SK-N-SH treated with all-trans-retinoic acid at 6 μM for 48 hours (cell line): ENCODE results near the gene BAG5.
A peak's percentile ranks its signal among the peaks of the same experiment; 100 is the strongest.

Source experiments
- ATAC-seq: fragments of 200-7000 bp; cut with Tn5 transposase; 3 replicates; pipeline ENCODE4 v1.9.1; 2020; ENCODE audit warnings: mild to moderate bottlenecking, moderate library complexity
- ARNTL ChIP-seq: fragments of 450-650 bp; formaldehyde crosslinking; IDR thresholded peaks from 2 replicates; pipeline ENCODE4 v1.5.0; 2020; ENCODE audit warnings: low read depth, mild to moderate bottlenecking, moderate library complexity, borderline replicate concordance
- BACH2 ChIP-seq: fragments of 250-450 bp; sonication (Bioruptor Pico); IDR thresholded peaks from 2 replicates; pipeline ENCODE4 v1.9.0; 2021; ENCODE audit warnings: mild to moderate bottlenecking, borderline replicate concordance
- CREB5 ChIP-seq: fragments of 250-450 bp; sonication (Bioruptor Pico); IDR thresholded peaks from 2 replicates; pipeline ENCODE4 v1.5.1; 2020; ENCODE audit warnings: low read depth, mild to moderate bottlenecking, moderate library complexity
- CSDC2 ChIP-seq: fragments of 250-450 bp; sonication (Bioruptor Pico); IDR thresholded peaks from 2 replicates; pipeline ENCODE4 v1.5.0; 2020; ENCODE audit warnings: mild to moderate bottlenecking, moderate library complexity
- ESRRG ChIP-seq: fragments of 250-450 bp; sonication (Bioruptor Pico); IDR thresholded peaks from 2 replicates; pipeline ENCODE4 v1.6.1; 2021; ENCODE audit warnings: mild to moderate bottlenecking
- GLIS3 ChIP-seq: fragments of 250-450 bp; sonication (Bioruptor Pico); IDR thresholded peaks from 2 replicates; pipeline ENCODE4 v1.5.0; 2020; ENCODE audit warnings: mild to moderate bottlenecking, moderate library complexity
- ISL1 ChIP-seq: fragments of 250-450 bp; sonication (Bioruptor Pico); IDR thresholded peaks from 2 replicates; pipeline ENCODE4 v2.1.2; 2022; ENCODE audit warnings: mild to moderate bottlenecking, moderate library complexity
- PATZ1 ChIP-seq: fragments of 250-450 bp; sonication (Bioruptor Pico); IDR thresholded peaks from 2 replicates; pipeline ENCODE4 v1.8.0; 2020; ENCODE audit warnings: mild to moderate bottlenecking, moderate library complexity, borderline replicate concordance
- PPARA ChIP-seq: fragments of 250-450 bp; sonication (Bioruptor Pico); IDR thresholded peaks from 2 replicates; pipeline ENCODE4 v1.5.0; 2020; ENCODE audit warnings: mild to moderate bottlenecking, borderline replicate concordance
- RARB ChIP-seq: fragments of 250-450 bp; sonication (Bioruptor Pico); IDR thresholded peaks from 2 replicates; pipeline ENCODE4 v1.8.0; 2021; ENCODE audit warnings: mild to moderate bottlenecking, moderate library complexity
- TCF4 ChIP-seq: fragments of 250-450 bp; sonication (Bioruptor Pico); IDR thresholded peaks from 2 replicates; pipeline ENCODE4 v1.8.0; 2021; ENCODE audit warnings: mild to moderate bottlenecking, moderate library complexity, borderline replicate concordance
- TSHZ2 ChIP-seq: fragments of 250-450 bp; sonication (Bioruptor Pico); IDR thresholded peaks from 2 replicates; pipeline ENCODE4 v1.5.0; 2020; ENCODE audit warnings: mild to moderate bottlenecking, moderate library complexity
- ZC3H10 ChIP-seq: fragments of 250-450 bp; sonication (Bioruptor Pico); IDR thresholded peaks from 2 replicates; pipeline ENCODE4 v1.5.1; 2021; ENCODE audit warnings: mild to moderate bottlenecking, moderate library complexity
- ZFP3 ChIP-seq: fragments of 250-450 bp; sonication (Bioruptor Pico); IDR thresholded peaks from 2 replicates; pipeline ENCODE4 v1.5.0; 2020; ENCODE audit warnings: mild to moderate bottlenecking, moderate library complexity
- ZFP30 ChIP-seq: fragments of 450-650 bp; formaldehyde crosslinking; IDR thresholded peaks from 2 replicates; pipeline ENCODE4 v1.5.0; 2022; ENCODE audit warnings: mild to moderate bottlenecking, moderate library complexity
- ZNF565 ChIP-seq: fragments of 450-650 bp; formaldehyde crosslinking; conservative IDR thresholded peaks from 2 replicates; pipeline ENCODE4 v1.5.0; 2020; ENCODE audit warnings: low read depth, mild to moderate bottlenecking, moderate library complexity
- ZNF8 ChIP-seq: fragments of 450-650 bp; formaldehyde crosslinking; IDR thresholded peaks from 2 replicates; pipeline ENCODE4 v1.5.0; 2020; ENCODE audit warnings: mild to moderate bottlenecking, moderate library complexity
- TF ChIP-seq, protein P1 (sequence below): fragments of 250-450 bp; sonication (Bioruptor Pico); IDR thresholded peaks from 2 replicates; pipeline ENCODE4 v1.8.0; 2021; ENCODE audit warnings: low read depth, mild to moderate bottlenecking, moderate library complexity, borderline replicate concordance
- TF ChIP-seq, protein P2 (sequence below): fragments of 250-450 bp; sonication (Bioruptor Pico); IDR thresholded peaks from 2 replicates; pipeline ENCODE4 v1.5.1; 2021; ENCODE audit warnings: mild to moderate bottlenecking, moderate library complexity

The BAG5 gene

GRCh38 chr14:103539056-103539825 lies 23.2 kb downstream of the BAG5 start:
- no peak for ATAC-seq
- no peak for TF ChIP-seq PPARA (CRISPR knock-in tag)
- TF ChIP-seq RARB (CRISPR knock-in tag): no peak
- no peak for TF ChIP-seq ISL1
- TF ChIP-seq BACH2 (CRISPR knock-in tag): no peak
- no peak for TF ChIP-seq ESRRG
- no peak for TF ChIP-seq TSHZ2 (CRISPR knock-in tag)
- no peak for TF ChIP-seq ZFP30 (CRISPR knock-in tag)
- TF ChIP-seq CSDC2 (CRISPR knock-in tag): no peak
- TF ChIP-seq ZC3H10: no peak
- no peak for TF ChIP-seq ZFP3 (CRISPR knock-in tag)
- no peak for TF ChIP-seq PATZ1 (CRISPR knock-in tag)
- no peak for TF ChIP-seq ARNTL (CRISPR knock-in tag)
- TF ChIP-seq, protein P1, sequence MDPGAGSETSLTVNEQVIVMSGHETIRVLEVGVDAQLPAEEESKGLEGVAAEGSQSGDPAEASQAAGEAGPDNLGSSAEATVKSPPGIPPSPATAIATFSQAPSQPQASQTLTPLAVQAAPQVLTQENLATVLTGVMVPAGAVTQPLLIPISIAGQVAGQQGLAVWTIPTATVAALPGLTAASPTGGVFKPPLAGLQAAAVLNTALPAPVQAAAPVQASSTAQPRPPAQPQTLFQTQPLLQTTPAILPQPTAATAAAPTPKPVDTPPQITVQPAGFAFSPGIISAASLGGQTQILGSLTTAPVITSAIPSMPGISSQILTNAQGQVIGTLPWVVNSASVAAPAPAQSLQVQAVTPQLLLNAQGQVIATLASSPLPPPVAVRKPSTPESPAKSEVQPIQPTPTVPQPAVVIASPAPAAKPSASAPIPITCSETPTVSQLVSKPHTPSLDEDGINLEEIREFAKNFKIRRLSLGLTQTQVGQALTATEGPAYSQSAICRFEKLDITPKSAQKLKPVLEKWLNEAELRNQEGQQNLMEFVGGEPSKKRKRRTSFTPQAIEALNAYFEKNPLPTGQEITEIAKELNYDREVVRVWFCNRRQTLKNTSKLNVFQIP (CRISPR knock-in tag): no peak
- TF ChIP-seq GLIS3 (CRISPR knock-in tag): no peak
- TF ChIP-seq, protein P2, sequence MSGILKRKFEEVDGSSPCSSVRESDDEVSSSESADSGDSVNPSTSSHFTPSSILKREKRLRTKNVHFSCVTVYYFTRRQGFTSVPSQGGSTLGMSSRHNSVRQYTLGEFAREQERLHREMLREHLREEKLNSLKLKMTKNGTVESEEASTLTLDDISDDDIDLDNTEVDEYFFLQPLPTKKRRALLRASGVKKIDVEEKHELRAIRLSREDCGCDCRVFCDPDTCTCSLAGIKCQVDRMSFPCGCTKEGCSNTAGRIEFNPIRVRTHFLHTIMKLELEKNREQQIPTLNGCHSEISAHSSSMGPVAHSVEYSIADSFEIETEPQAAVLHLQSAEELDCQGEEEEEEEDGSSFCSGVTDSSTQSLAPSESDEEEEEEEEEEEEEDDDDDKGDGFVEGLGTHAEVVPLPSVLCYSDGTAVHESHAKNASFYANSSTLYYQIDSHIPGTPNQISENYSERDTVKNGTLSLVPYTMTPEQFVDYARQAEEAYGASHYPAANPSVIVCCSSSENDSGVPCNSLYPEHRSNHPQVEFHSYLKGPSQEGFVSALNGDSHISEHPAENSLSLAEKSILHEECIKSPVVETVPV (CRISPR knock-in tag): no peak
- no peak for TF ChIP-seq ZNF565
- no peak for TF ChIP-seq TCF4 (CRISPR knock-in tag)

DNA sequence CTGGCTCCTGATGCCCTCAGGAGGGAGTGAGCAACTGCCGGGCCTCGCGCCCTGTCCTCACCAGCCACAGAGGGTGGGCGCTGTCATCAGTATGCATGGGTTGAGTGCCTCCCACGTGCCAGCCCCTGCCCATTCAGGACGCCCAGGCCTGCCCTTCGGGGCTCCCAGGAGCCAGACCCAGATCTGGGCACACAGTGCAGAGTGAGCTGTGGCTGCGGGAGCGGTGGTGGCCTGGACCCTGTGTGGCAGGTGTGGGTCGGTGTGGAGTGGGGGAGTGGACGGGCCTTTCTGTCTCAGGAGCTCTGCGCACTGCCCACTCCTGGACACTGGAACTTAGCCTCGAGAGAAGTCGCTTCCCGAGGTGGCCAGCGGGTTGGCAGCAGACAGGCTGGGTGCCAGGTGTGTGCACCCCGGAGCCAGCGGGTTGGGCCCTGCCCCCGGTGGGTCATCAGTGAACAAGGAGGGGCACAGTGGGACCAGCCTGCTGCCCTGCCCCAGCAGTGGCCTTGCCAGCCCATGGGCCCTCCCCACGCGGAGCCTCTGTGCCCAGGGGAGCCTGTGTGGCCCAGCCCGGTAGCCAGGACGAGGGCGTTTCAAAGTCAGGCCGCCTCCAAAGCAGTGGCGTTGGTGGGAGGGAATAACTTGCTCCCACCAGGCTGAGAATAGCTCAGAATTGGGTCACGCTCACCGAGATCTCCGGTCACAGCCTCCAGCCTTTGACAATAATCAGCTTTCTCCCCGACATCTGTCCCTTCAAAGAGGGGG lies 24.0 kb downstream of the BAG5 start:
- peak; percentile 1; the same call in 2 of the 3 replicates for ATAC-seq
- TF ChIP-seq, protein P1 (CRISPR knock-in tag): no peak
- no peak for TF ChIP-seq TCF4 (CRISPR knock-in tag)
- TF ChIP-seq ZNF8 (CRISPR knock-in tag): no peak
- TF ChIP-seq TSHZ2 (CRISPR knock-in tag): no peak
- no peak for TF ChIP-seq GLIS3 (CRISPR knock-in tag)
- no peak for TF ChIP-seq PATZ1 (CRISPR knock-in tag)
- no peak for TF ChIP-seq CREB5 (CRISPR knock-in tag)
- TF ChIP-seq, protein P2 (CRISPR knock-in tag): no peak
- TF ChIP-seq ZFP3 (CRISPR knock-in tag): no peak
- TF ChIP-seq ESRRG: no peak
